HL-60/S4 (cell line): ENCODE measurements around the gene CCL23.

Experiments
- in situ Hi-C: fragments of 300-500 bp; cut with MboI; formaldehyde crosslinking; loops from 2 replicates; pipeline ENCODE4 v1.14.3; 2022; ENCODE audit warnings: low sequenced_read_pairs

CCL23 gene

GRCh38 chr17:35972535-35972934, 45.2 kb downstream of the CCL23 start:
- in situ Hi-C loops: loop anchor here (10.0 to 25.0 kb wide), 2 partner anchors 102 to 515 kb away; partner anchors contain the start of gene ZNHIT3

GRCh38 chr17:35972066-35972465, 45.7 kb downstream of the CCL23 start:
- in situ Hi-C loops: loop anchor here (10.0 to 25.0 kb wide), 2 partner anchors 103 to 515 kb away; partner anchors contain the start of gene ZNHIT3

GRCh38 chr17:35969558-35970380, 48.0 kb downstream of the CCL23 start:
- in situ Hi-C loops: loop anchor here (10.0 to 25.0 kb wide), 2 partner anchors 105 to 518 kb away; partner anchors contain the start of gene ZNHIT3

GRCh38 chr17:35968520-35969054, 49.2 kb downstream of the CCL23 start:
- in situ Hi-C loops: loop anchor here (25.0 kb wide), 1 partner anchor 519 kb away; the partner anchor contains the start of gene ZNHIT3

GRCh38 chr17:35965272-35965671, 52.5 kb downstream of the CCL23 start:
- in situ Hi-C loops: loop anchor here (25.0 kb wide), 1 partner anchor 522 kb away; the partner anchor contains the start of gene ZNHIT3

GRCh38 chr17:35963663-35964062, 54.1 kb downstream of the CCL23 start:
- in situ Hi-C loops: loop anchor here (25.0 kb wide), 1 partner anchor 524 kb away; the partner anchor contains the start of gene ZNHIT3
